K562 (cell line): ENCODE data around the gene TSPAN12. TPM values are rescaled to one million over a fixed set of nuclear protein-coding genes. Genes with fewer than 3 reads are reported as not detected.

Source experiments
- ATAC-seq: fragments of 200-7000 bp; cut with Tn5 transposase; 3 replicates; pipeline ENCODE4 v1.9.1; 2020; ENCODE audit warnings: moderate library complexity
- BruUV-seq: library from RNA; stranded (reverse); fragments of 400-500 nt; replicated peaks from 2 replicates; lab custom pipeline; 2021; lab: Mats Ljungman, UMichigan
- CTCF ChIA-PET: fragments of 300-600 bp; formaldehyde crosslinking; extraction: SDS; loops from one replicate; lab custom pipeline; 2021; ENCODE audit warnings: low intra/inter-chr PET ratio; lab: Yijun Ruan, JAX
- POLR2A ChIA-PET: fragments of 300-600, 350-650 bp; sonication (Branson Sonifier 250); formaldehyde crosslinking; extraction: SDS; loops from one replicate; lab custom pipeline; 2021; ENCODE audit warnings: antibody characterized with exemption, inconsistent platforms; lab: Yijun Ruan, JAX
- DNase-seq, 4 experiments: peaks; one replicate each; pipeline versions ENCODE4 v3.0.0 to v3.0.0-alpha.2; 2011 to 2018; ENCODE audit warnings: low spot score in 3 of 4, mixed read lengths in 3 of 4; ENCODE audit errors: extremely low read depth in 1 of 4
- FAIRE-seq: peaks from 2 replicates; lab custom pipeline; 2011; peaks lifted over from hg19 to GRCh38; lab: Jason Lieb, UNC
- H2AFZ ChIP-seq: 2 replicates; pipeline ENCODE4 v1.6.0; 2011; ENCODE audit warnings: low read depth, low read length, control low read depth, inconsistent platforms
- H3K27ac ChIP-seq: fragments of 200-600 bp; 3 replicates; pipeline ENCODE4 v1.8.0; 2011; ENCODE audit warnings: low read depth, mild to moderate bottlenecking, control low read depth, inconsistent platforms, low read length, moderate library complexity, mixed read lengths; ENCODE audit errors: extremely low read depth
- H3K27me3 ChIP-seq, 2 experiments: fragments of 300-600 bp in 1 of 2; 2 replicates in 1 of 2; 3 replicates in 1 of 2; pipeline versions ENCODE4 v1.6.0 to v1.8.0; 2011; ENCODE audit warnings: inconsistent platforms in 2 of 2, low read length in 2 of 2, mild to moderate bottlenecking in 1 of 2, mixed read lengths in 1 of 2, moderate library complexity in 1 of 2; ENCODE audit not compliant: control insufficient read depth in 2 of 2, insufficient read depth in 2 of 2
- H3K36me3 ChIP-seq: fragments of 300-600 bp; 3 replicates; pipeline ENCODE4 v1.8.0; 2011; ENCODE audit warnings: mild to moderate bottlenecking, low read length, inconsistent platforms; ENCODE audit not compliant: control insufficient read depth, insufficient read depth
- H3K4me1 ChIP-seq, 2 experiments: fragments of 200-600 bp in 1 of 2; replicated peaks in 1 of 2; 2 replicates in 1 of 2; 3 replicates in 1 of 2; pipeline versions ENCODE4 v1.5.1 to v1.8.0; 2011; ENCODE audit warnings: inconsistent platforms in 2 of 2, low read length in 2 of 2, mild to moderate bottlenecking in 1 of 2, mixed read lengths in 1 of 2, moderate library complexity in 1 of 2; ENCODE audit not compliant: control insufficient read depth in 2 of 2, insufficient read depth in 2 of 2
- H3K4me2 ChIP-seq: 2 replicates; pipeline ENCODE4 v1.6.1; 2011; ENCODE audit warnings: low read length, control low read depth, inconsistent platforms, mixed read lengths; ENCODE audit not compliant: insufficient read depth
- H3K4me3 ChIP-seq: fragments of 200-600 bp; sonication (generic), shearing (Covaris generic); 2 replicates; pipeline ENCODE4 v1.5.1; 2016; ENCODE audit warnings: control low read depth, inconsistent platforms
- H3K79me2 ChIP-seq: fragments of 200-600 bp; 3 replicates; pipeline ENCODE4 v1.8.0; 2011; ENCODE audit warnings: low read length, inconsistent platforms; ENCODE audit not compliant: control insufficient read depth, insufficient read depth
- H3K9ac ChIP-seq, 2 experiments: 2 replicates each; pipeline versions ENCODE4 v1.6.0 to v1.6.1; 2011; ENCODE audit warnings: low read depth in 2 of 2, low read length in 2 of 2, control low read depth in 1 of 2, inconsistent platforms in 1 of 2, mild to moderate bottlenecking in 1 of 2, mixed read lengths in 1 of 2; ENCODE audit not compliant: insufficient read depth in 1 of 2
- H3K9me1 ChIP-seq: one replicate; pipeline ENCODE4 v1.6.0; 2011; ENCODE audit warnings: inconsistent platforms, mild to moderate bottlenecking, low read length, moderate library complexity; ENCODE audit not compliant: control insufficient read depth, insufficient read depth
- H3K9me3 ChIP-seq: replicated peaks from 2 replicates; pipeline ENCODE4 v1.5.1; 2011; ENCODE audit warnings: low read depth, low read length, inconsistent platforms; ENCODE audit not compliant: control insufficient read depth, insufficient read depth
- H4K20me1 ChIP-seq: replicated peaks from 2 replicates; pipeline ENCODE4 v1.6.1; 2011; ENCODE audit warnings: low read length, inconsistent platforms, mixed read lengths; ENCODE audit not compliant: control insufficient read depth, insufficient read depth
- HMG20A ChIP-seq: fragments of 450-650 bp; formaldehyde crosslinking; conservative IDR thresholded peaks from 2 replicates; pipeline ENCODE4 v1.4.0; 2020; ENCODE audit warnings: mild to moderate bottlenecking, mixed read lengths
- MEIS2 ChIP-seq: fragments of 450-650 bp; IDR thresholded peaks from 2 replicates; pipeline ENCODE4 v1.6.1; 2014; ENCODE audit warnings: mild to moderate bottlenecking; ENCODE audit not compliant: partially characterized antibody
- SPI1 ChIP-seq: IDR thresholded peaks from 2 replicates; pipeline ENCODE4 v1.6.1; 2011; ENCODE audit warnings: low read depth, low read length, control low read depth, borderline replicate concordance
- WGBS: fragments of 100-300 bp; shearing (Covaris generic); methylation state at CpG from one replicate; pipeline ENCODE4 v1.1.6; 2016; ENCODE audit warnings: low coverage, mixed read lengths; ENCODE audit not compliant: insufficient coverage; ENCODE audit errors: missing lambda C conversion rate; 5-methylcytosine and 5-hydroxymethylcytosine counted together
- in situ Hi-C: fragments of 300-500 bp; cut with MboI; formaldehyde crosslinking; loops from 4 replicates; pipeline ENCODE4 v1.15.0; 2018; ENCODE audit warnings: inconsistent platforms, mixed read lengths
- intact Hi-C: fragments of 100-400 bp; cut with micrococcal nuclease; formaldehyde crosslinking; loops from 2 replicates; pipeline ENCODE4 v1.14.2; 2022
- polyA plus RNA-seq, 8 experiments: library from polyadenylated mRNA; depleted of rRNA in 4 of 8; stranded (reverse) in 5 of 8; unstranded in 3 of 8; fragments of >200 nt; fragmentation: Nextera tagmentation in 2 of 8; fragmentation: Illumina TruSeq in 1 of 8; extraction: Ambion mirVana in 2 of 8; extraction: Trizol in 1 of 8; gene quantifications; 2 replicates each; pipeline versions ENCODE4 v1.2.1 to v1.2.3, GENCODE V29; 2011 to 2014; ENCODE audit warnings: inconsistent platforms in 1 of 8, missing spikeins in 1 of 8
- total RNA-seq, 7 experiments: library from RNA; depleted of rRNA in 6 of 7; stranded (reverse); fragments of >200 nt in 6 of 7; fragmentation: Illumina TruSeq in 2 of 7; extraction: Trizol in 2 of 7; gene quantifications; 2 replicates each; pipeline versions ENCODE4 v1.2.1 to v1.2.3, GENCODE V29; 2011 to 2021; ENCODE audit warnings: low replicate concordance in 1 of 7
- TF ChIP-seq, protein P1 (sequence below): fragments of 250-450 bp; sonication (Bioruptor Pico); IDR thresholded peaks from 2 replicates; pipeline ENCODE4 v1.4.0; 2020
- TF ChIP-seq, protein P2 (sequence below), 2 experiments: IDR thresholded peaks in 1 of 2; conservative IDR thresholded peaks in 1 of 2; 2 replicates each; pipeline ENCODE4 v1.6.1; 2016; ENCODE audit warnings: low read depth in 2 of 2, mild to moderate bottlenecking in 1 of 2, missing compliant biosample characterization in 1 of 2, missing genetic modification characterization in 1 of 2, moderate library complexity in 1 of 2
- TF ChIP-seq, protein P3 (sequence below): fragments of 450-650 bp; IDR thresholded peaks from 2 replicates; pipeline ENCODE4 v1.6.1; 2016

TSPAN12 gene
- total and polyA plus RNA-seq, 9 of the 15 experiments (the other 6 are each of a cell fraction or from before 2014, with no cell fraction given): 0.13 to 1.7 (median 0.35) TPM; not detected in 1

DNA sequence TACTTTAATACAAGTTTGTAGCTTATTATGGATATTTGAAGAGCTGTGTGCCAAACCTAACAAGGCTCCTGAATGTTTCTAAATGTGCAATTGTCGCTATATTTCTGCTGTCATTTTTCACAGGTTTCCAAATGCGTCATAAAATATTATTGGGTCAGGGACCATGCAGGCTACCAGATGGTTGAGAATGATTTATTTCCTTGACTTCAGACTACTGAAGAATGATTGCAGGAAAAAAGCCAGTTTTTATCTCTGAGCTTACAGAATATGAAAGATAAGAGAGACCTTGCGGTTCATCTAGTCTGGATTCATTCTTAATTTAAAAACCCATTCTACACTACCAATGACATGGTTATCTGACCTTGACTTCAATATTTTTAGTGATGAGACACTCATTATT is 55.2 kb downstream of the TSPAN12 start:
- H3K9me1 ChIP-seq: no peaks in the 10 kb centered on the region
- H3K9me3 ChIP-seq: no peaks in the 10 kb centered on the region
- no peaks in the 10 kb centered on the region for H3K4me1 ChIP-seq
- WGBS: 0% methylated on average over 3 of the region's 3 CpGs
- DNase-seq (no peak), ATAC-seq (no peak), FAIRE-seq (no peak)
- no peak overlapping the region for H3K4me2 ChIP-seq
- TF ChIP-seq, protein P1, sequence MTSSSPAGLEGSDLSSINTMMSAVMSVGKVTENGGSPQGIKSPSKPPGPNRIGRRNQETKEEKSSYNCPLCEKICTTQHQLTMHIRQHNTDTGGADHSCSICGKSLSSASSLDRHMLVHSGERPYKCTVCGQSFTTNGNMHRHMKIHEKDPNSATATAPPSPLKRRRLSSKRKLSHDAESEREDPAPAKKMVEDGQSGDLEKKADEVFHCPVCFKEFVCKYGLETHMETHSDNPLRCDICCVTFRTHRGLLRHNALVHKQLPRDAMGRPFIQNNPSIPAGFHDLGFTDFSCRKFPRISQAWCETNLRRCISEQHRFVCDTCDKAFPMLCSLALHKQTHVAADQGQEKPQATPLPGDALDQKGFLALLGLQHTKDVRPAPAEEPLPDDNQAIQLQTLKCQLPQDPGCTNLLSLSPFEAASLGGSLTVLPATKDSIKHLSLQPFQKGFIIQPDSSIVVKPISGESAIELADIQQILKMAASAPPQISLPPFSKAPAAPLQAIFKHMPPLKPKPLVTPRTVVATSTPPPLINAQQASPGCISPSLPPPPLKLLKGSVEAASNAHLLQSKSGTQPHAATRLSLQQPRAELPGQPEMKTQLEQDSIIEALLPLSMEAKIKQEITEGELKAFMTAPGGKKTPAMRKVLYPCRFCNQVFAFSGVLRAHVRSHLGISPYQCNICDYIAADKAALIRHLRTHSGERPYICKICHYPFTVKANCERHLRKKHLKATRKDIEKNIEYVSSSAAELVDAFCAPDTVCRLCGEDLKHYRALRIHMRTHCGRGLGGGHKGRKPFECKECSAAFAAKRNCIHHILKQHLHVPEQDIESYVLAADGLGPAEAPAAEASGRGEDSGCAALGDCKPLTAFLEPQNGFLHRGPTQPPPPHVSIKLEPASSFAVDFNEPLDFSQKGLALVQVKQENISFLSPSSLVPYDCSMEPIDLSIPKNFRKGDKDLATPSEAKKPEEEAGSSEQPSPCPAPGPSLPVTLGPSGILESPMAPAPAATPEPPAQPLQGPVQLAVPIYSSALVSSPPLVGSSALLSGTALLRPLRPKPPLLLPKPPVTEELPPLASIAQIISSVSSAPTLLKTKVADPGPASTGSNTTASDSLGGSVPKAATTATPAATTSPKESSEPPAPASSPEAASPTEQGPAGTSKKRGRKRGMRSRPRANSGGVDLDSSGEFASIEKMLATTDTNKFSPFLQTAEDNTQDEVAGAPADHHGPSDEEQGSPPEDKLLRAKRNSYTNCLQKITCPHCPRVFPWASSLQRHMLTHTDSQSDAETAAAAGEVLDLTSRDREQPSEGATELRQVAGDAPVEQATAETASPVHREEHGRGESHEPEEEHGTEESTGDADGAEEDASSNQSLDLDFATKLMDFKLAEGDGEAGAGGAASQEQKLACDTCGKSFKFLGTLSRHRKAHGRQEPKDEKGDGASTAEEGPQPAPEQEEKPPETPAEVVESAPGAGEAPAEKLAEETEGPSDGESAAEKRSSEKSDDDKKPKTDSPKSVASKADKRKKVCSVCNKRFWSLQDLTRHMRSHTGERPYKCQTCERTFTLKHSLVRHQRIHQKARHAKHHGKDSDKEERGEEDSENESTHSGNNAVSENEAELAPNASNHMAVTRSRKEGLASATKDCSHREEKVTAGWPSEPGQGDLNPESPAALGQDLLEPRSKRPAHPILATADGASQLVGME (CRISPR knock-in tag): no peak
- TF ChIP-seq SPI1 (no peak), HMG20A (CRISPR knock-in tag) (0 out of 2 replicates have a peak, but pooled peaks have one; percentile 39), MEIS2 (peak; percentile 58)
- TF ChIP-seq, protein P2, sequence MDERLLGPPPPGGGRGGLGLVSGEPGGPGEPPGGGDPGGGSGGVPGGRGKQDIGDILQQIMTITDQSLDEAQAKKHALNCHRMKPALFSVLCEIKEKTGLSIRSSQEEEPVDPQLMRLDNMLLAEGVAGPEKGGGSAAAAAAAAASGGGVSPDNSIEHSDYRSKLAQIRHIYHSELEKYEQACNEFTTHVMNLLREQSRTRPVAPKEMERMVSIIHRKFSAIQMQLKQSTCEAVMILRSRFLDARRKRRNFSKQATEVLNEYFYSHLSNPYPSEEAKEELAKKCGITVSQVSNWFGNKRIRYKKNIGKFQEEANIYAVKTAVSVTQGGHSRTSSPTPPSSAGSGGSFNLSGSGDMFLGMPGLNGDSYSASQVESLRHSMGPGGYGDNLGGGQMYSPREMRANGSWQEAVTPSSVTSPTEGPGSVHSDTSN (CRISPR knock-in tag; IDR thresholded peaks at IDR 0.05; ENCODE audit: low read depth): no peak
- TF ChIP-seq, protein P2 (tag; conservative IDR thresholded peaks at IDR 0.05; ENCODE audit: low read depth): peak; percentile 72
- TF ChIP-seq, protein P3, sequence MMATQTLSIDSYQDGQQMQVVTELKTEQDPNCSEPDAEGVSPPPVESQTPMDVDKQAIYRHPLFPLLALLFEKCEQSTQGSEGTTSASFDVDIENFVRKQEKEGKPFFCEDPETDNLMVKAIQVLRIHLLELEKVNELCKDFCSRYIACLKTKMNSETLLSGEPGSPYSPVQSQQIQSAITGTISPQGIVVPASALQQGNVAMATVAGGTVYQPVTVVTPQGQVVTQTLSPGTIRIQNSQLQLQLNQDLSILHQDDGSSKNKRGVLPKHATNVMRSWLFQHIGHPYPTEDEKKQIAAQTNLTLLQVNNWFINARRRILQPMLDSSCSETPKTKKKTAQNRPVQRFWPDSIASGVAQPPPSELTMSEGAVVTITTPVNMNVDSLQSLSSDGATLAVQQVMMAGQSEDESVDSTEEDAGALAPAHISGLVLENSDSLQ: peak; percentile 10; the same call in 1 of the 2 replicates
- no TSS peak for BruUV-seq
- no peak overlapping the region for H3K27ac ChIP-seq
- no peaks in the 10 kb centered on the region for H3K27me3 ChIP-seq
- no peak overlapping the region for H3K9ac ChIP-seq
- no peak overlapping the region for H2AFZ ChIP-seq
- H3K4me3 ChIP-seq: no peak overlapping the region
- POLR2A ChIA-PET: no interaction called here
- intact Hi-C loops: no loop called here
- CTCF ChIA-PET: no interaction called here
- no peaks in the 10 kb centered on the region for H3K79me2 ChIP-seq
- no peaks in the 10 kb centered on the region for H3K36me3 ChIP-seq
- H4K20me1 ChIP-seq: no peaks in the 10 kb centered on the region
- in situ Hi-C loops: no loop called here
